ENCODE measurements around the gene MYH7B.

GRCh38 chr20:34978092-34978744 is 22.6 kb downstream of the MYH7B start:
- TF ChIP-seq POLR2AphosphoS5 (IDR thresholded peaks at IDR 0.05; ENCODE audit: borderline replicate concordance, low read depth, low read length) (no peak), EZH2 (IDR thresholded peaks at IDR 0.05) (no peak)
